SK-N-SH treated with all-trans-retinoic acid at 6 μM for 48 hours (cell line): ENCODE data around the gene CD276.

Experiments
- ISL1 ChIP-seq: fragments of 250-450 bp; sonication (Bioruptor Pico); IDR thresholded peaks from 2 replicates; pipeline ENCODE4 v2.1.2; 2022; ENCODE audit warnings: mild to moderate bottlenecking, moderate library complexity
- ZC3H10 ChIP-seq: fragments of 250-450 bp; sonication (Bioruptor Pico); IDR thresholded peaks from 2 replicates; pipeline ENCODE4 v1.5.1; 2021; ENCODE audit warnings: mild to moderate bottlenecking, moderate library complexity
- ZNF8 ChIP-seq: fragments of 450-650 bp; formaldehyde crosslinking; IDR thresholded peaks from 2 replicates; pipeline ENCODE4 v1.5.0; 2020; ENCODE audit warnings: mild to moderate bottlenecking, moderate library complexity
- TF ChIP-seq, protein P1 (sequence below): fragments of 250-450 bp; sonication (Bioruptor Pico); IDR thresholded peaks from 2 replicates; pipeline ENCODE4 v1.8.0; 2020; ENCODE audit warnings: mild to moderate bottlenecking, moderate library complexity, borderline replicate concordance
- TF ChIP-seq, protein P2 (sequence below): fragments of 250-450 bp; sonication (Bioruptor Pico); IDR thresholded peaks from 2 replicates; pipeline ENCODE4 v1.5.1; 2021; ENCODE audit warnings: mild to moderate bottlenecking, moderate library complexity

DNA sequence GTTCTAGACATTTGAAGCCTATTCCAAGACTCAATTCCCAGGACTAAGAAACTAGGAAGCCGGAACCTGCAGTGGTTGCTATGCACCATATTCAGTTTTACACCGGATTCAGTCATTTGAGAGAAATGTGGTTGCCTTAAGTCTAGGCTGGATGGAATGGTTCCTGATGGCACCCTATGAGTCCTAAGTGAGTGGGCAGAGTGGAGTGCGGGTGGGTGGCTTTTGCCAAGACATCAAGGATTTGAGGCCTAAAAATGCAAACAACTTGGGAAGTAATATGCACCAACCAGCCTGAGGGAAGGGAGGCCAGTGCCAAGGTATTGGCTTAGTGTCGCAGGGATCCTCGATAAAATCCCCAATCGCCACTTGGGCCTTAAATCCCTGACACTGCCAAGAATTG is 4.2 kb upstream of the CD276 start:
- no peak for TF ChIP-seq ISL1
- TF ChIP-seq, protein P1, sequence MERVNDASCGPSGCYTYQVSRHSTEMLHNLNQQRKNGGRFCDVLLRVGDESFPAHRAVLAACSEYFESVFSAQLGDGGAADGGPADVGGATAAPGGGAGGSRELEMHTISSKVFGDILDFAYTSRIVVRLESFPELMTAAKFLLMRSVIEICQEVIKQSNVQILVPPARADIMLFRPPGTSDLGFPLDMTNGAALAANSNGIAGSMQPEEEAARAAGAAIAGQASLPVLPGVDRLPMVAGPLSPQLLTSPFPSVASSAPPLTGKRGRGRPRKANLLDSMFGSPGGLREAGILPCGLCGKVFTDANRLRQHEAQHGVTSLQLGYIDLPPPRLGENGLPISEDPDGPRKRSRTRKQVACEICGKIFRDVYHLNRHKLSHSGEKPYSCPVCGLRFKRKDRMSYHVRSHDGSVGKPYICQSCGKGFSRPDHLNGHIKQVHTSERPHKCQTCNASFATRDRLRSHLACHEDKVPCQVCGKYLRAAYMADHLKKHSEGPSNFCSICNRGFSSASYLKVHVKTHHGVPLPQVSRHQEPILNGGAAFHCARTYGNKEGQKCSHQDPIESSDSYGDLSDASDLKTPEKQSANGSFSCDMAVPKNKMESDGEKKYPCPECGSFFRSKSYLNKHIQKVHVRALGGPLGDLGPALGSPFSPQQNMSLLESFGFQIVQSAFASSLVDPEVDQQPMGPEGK (CRISPR knock-in tag): no peak
- TF ChIP-seq ZC3H10 (CRISPR knock-in tag): no peak
- TF ChIP-seq, protein P2, sequence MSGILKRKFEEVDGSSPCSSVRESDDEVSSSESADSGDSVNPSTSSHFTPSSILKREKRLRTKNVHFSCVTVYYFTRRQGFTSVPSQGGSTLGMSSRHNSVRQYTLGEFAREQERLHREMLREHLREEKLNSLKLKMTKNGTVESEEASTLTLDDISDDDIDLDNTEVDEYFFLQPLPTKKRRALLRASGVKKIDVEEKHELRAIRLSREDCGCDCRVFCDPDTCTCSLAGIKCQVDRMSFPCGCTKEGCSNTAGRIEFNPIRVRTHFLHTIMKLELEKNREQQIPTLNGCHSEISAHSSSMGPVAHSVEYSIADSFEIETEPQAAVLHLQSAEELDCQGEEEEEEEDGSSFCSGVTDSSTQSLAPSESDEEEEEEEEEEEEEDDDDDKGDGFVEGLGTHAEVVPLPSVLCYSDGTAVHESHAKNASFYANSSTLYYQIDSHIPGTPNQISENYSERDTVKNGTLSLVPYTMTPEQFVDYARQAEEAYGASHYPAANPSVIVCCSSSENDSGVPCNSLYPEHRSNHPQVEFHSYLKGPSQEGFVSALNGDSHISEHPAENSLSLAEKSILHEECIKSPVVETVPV: no peak
- TF ChIP-seq ZNF8 (CRISPR knock-in tag): no peak
